SK-N-SH treated with all-trans-retinoic acid at 6 μM for 48 hours (cell line): Measurements from ENCODE around the gene MORN2.

ENCODE experiments used
- ATAC-seq: fragments of 200-7000 bp; cut with Tn5 transposase; 3 replicates; pipeline ENCODE4 v1.9.1; 2020; ENCODE audit warnings: mild to moderate bottlenecking, moderate library complexity
- ARNTL ChIP-seq: fragments of 450-650 bp; formaldehyde crosslinking; IDR thresholded peaks from 2 replicates; pipeline ENCODE4 v1.5.0; 2020; ENCODE audit warnings: low read depth, mild to moderate bottlenecking, moderate library complexity, borderline replicate concordance
- BACH2 ChIP-seq: fragments of 250-450 bp; sonication (Bioruptor Pico); IDR thresholded peaks from 2 replicates; pipeline ENCODE4 v1.9.0; 2021; ENCODE audit warnings: mild to moderate bottlenecking, borderline replicate concordance
- CREB5 ChIP-seq: fragments of 250-450 bp; sonication (Bioruptor Pico); IDR thresholded peaks from 2 replicates; pipeline ENCODE4 v1.5.1; 2020; ENCODE audit warnings: low read depth, mild to moderate bottlenecking, moderate library complexity
- CSDC2 ChIP-seq: fragments of 250-450 bp; sonication (Bioruptor Pico); IDR thresholded peaks from 2 replicates; pipeline ENCODE4 v1.5.0; 2020; ENCODE audit warnings: mild to moderate bottlenecking, moderate library complexity
- CSRNP3 ChIP-seq: fragments of 250-450 bp; sonication (Bioruptor Pico); IDR thresholded peaks from 2 replicates; pipeline ENCODE4 v1.5.1; 2021; ENCODE audit warnings: mild to moderate bottlenecking, moderate library complexity
- ESRRG ChIP-seq: fragments of 250-450 bp; sonication (Bioruptor Pico); IDR thresholded peaks from 2 replicates; pipeline ENCODE4 v1.6.1; 2021; ENCODE audit warnings: mild to moderate bottlenecking
- GLIS3 ChIP-seq: fragments of 250-450 bp; sonication (Bioruptor Pico); IDR thresholded peaks from 2 replicates; pipeline ENCODE4 v1.5.0; 2020; ENCODE audit warnings: mild to moderate bottlenecking, moderate library complexity
- ISL1 ChIP-seq: fragments of 250-450 bp; sonication (Bioruptor Pico); IDR thresholded peaks from 2 replicates; pipeline ENCODE4 v2.1.2; 2022; ENCODE audit warnings: mild to moderate bottlenecking, moderate library complexity
- POU6F1 ChIP-seq: fragments of 250-450 bp; sonication (Bioruptor Pico); IDR thresholded peaks from 2 replicates; pipeline ENCODE4 v1.8.0; 2021; ENCODE audit warnings: low read depth, mild to moderate bottlenecking, moderate library complexity, borderline replicate concordance
- PPARA ChIP-seq: fragments of 250-450 bp; sonication (Bioruptor Pico); IDR thresholded peaks from 2 replicates; pipeline ENCODE4 v1.5.0; 2020; ENCODE audit warnings: mild to moderate bottlenecking, borderline replicate concordance
- RARB ChIP-seq: fragments of 250-450 bp; sonication (Bioruptor Pico); IDR thresholded peaks from 2 replicates; pipeline ENCODE4 v1.8.0; 2021; ENCODE audit warnings: mild to moderate bottlenecking, moderate library complexity
- SNAI2 ChIP-seq: fragments of 250-450 bp; sonication (Bioruptor Pico); IDR thresholded peaks from 2 replicates; pipeline ENCODE4 v1.5.0; 2020; ENCODE audit warnings: mild to moderate bottlenecking, moderate library complexity
- TCF4 ChIP-seq: fragments of 250-450 bp; sonication (Bioruptor Pico); IDR thresholded peaks from 2 replicates; pipeline ENCODE4 v1.8.0; 2021; ENCODE audit warnings: mild to moderate bottlenecking, moderate library complexity, borderline replicate concordance
- TOX ChIP-seq: fragments of 250-450 bp; sonication (Bioruptor Pico); IDR thresholded peaks from 2 replicates; pipeline ENCODE4 v1.8.0; 2021; ENCODE audit warnings: mild to moderate bottlenecking, moderate library complexity, borderline replicate concordance
- TSHZ2 ChIP-seq: fragments of 250-450 bp; sonication (Bioruptor Pico); IDR thresholded peaks from 2 replicates; pipeline ENCODE4 v1.5.0; 2020; ENCODE audit warnings: mild to moderate bottlenecking, moderate library complexity
- ZC3H10 ChIP-seq: fragments of 250-450 bp; sonication (Bioruptor Pico); IDR thresholded peaks from 2 replicates; pipeline ENCODE4 v1.5.1; 2021; ENCODE audit warnings: mild to moderate bottlenecking, moderate library complexity
- ZFP3 ChIP-seq: fragments of 250-450 bp; sonication (Bioruptor Pico); IDR thresholded peaks from 2 replicates; pipeline ENCODE4 v1.5.0; 2020; ENCODE audit warnings: mild to moderate bottlenecking, moderate library complexity
- ZFP30 ChIP-seq: fragments of 450-650 bp; formaldehyde crosslinking; IDR thresholded peaks from 2 replicates; pipeline ENCODE4 v1.5.0; 2022; ENCODE audit warnings: mild to moderate bottlenecking, moderate library complexity
- ZNF565 ChIP-seq: fragments of 450-650 bp; formaldehyde crosslinking; conservative IDR thresholded peaks from 2 replicates; pipeline ENCODE4 v1.5.0; 2020; ENCODE audit warnings: low read depth, mild to moderate bottlenecking, moderate library complexity
- ZNF70 ChIP-seq: fragments of 450-650 bp; formaldehyde crosslinking; IDR thresholded peaks from 2 replicates; pipeline ENCODE4 v1.5.0; 2020; ENCODE audit warnings: mild to moderate bottlenecking, moderate library complexity
- ZNF8 ChIP-seq: fragments of 450-650 bp; formaldehyde crosslinking; IDR thresholded peaks from 2 replicates; pipeline ENCODE4 v1.5.0; 2020; ENCODE audit warnings: mild to moderate bottlenecking, moderate library complexity

MORN2 gene

GRCh38 chr2:38907242-38907641, 31.5 kb downstream of the MORN2 start (continued):
- TF ChIP-seq CSRNP3 (no peak), CSDC2 (no peak), ZNF70 (CRISPR knock-in tag) (no peak), POU6F1 (CRISPR knock-in tag) (no peak), SNAI2 (CRISPR knock-in tag) (no peak)

- TF ChIP-seq CSRNP3 = no peak
- TF ChIP-seq SNAI2 (CRISPR knock-in tag) = no peak
- TF ChIP-seq ZNF8 (CRISPR knock-in tag) = no peak
- TF ChIP-seq ZFP3 (CRISPR knock-in tag) = no peak
- no peak for TF ChIP-seq ZC3H10
- no peak for TF ChIP-seq ISL1 (CRISPR knock-in tag)
- TF ChIP-seq BACH2 (CRISPR knock-in tag) = no peak
- TF ChIP-seq ZNF70 (CRISPR knock-in tag) = no peak
- no peak for TF ChIP-seq POU6F1 (CRISPR knock-in tag)
- no peak for TF ChIP-seq PPARA (CRISPR knock-in tag)
- TF ChIP-seq CREB5 (CRISPR knock-in tag) = no peak
- TF ChIP-seq GLIS3 = no peak
- no peak for TF ChIP-seq RARB
- no peak for TF ChIP-seq TOX (CRISPR knock-in tag)
- TF ChIP-seq ZNF565 = no peak
- TF ChIP-seq ARNTL (CRISPR knock-in tag) = no peak
- TF ChIP-seq TSHZ2 (CRISPR knock-in tag) = no peak
- TF ChIP-seq ZFP30 (CRISPR knock-in tag) = no peak
- no peak for ATAC-seq
Measured at GRCh38 chr2:38907743-38908562, 32.2 kb downstream of the MORN2 start.

GRCh38 chr2:38909872-38910271, 34.1 kb downstream of the MORN2 start:
- ATAC-seq = no peak
- TF ChIP-seq GLIS3 = no peak
- TF ChIP-seq ISL1 (CRISPR knock-in tag) = no peak
- TF ChIP-seq CSDC2 = no peak
- no peak for TF ChIP-seq CSRNP3
- TF ChIP-seq ESRRG = no peak
- no peak for TF ChIP-seq BACH2 (CRISPR knock-in tag)
- no peak for TF ChIP-seq CREB5 (CRISPR knock-in tag)
- no peak for TF ChIP-seq PPARA (CRISPR knock-in tag)
- no peak for TF ChIP-seq ZFP30 (CRISPR knock-in tag)
- no peak for TF ChIP-seq ZNF565
- TF ChIP-seq TCF4 (CRISPR knock-in tag) = no peak
